Testis (tissue), 3 donors: Measurements from ENCODE around the gene NPAS3. TPM values are rescaled to one million over a fixed set of nuclear protein-coding genes. Genes with fewer than 3 reads are reported as not detected.

Experiments used
- DNase-seq: peaks from one replicate; pipeline ENCODE4 v3.0.0-alpha.2; 2019
- H3K27ac ChIP-seq, 2 donors: fragments of 200-600 bp; sonication (generic); one replicate each; pipeline ENCODE4 v1.5.1; 2019
- H3K27me3 ChIP-seq: fragments of 200-600 bp; sonication (generic); one replicate; pipeline ENCODE4 v1.5.1; 2019
- H3K36me3 ChIP-seq: fragments of 200-600 bp; sonication (generic); one replicate; pipeline ENCODE4 v1.5.1; 2017; ENCODE audit warnings: low read depth; ENCODE audit errors: missing control alignments
- H3K4me1 ChIP-seq: fragments of 200-600 bp; sonication (generic); one replicate; pipeline ENCODE4 v1.5.1; 2019
- H3K4me3 ChIP-seq, 2 donors: fragments of 200-600 bp; sonication (generic); one replicate each; pipeline ENCODE4 v1.5.1; 2017 to 2019
- H3K9me3 ChIP-seq: fragments of 200-600 bp; sonication (generic); one replicate; pipeline ENCODE4 v1.5.1; 2017
- CTCF ChIP-seq, 3 experiments: fragments of 450-650 bp in 2 of 3; fragments of 200-600 bp in 1 of 3; sonication (generic) in 1 of 3; IDR thresholded peaks; one replicate each; pipeline ENCODE4 v1.5.1; 2016 to 2019; ENCODE audit warnings: antibody characterized with exemption in 3 of 3, mild to moderate bottlenecking in 2 of 3, moderate library complexity in 1 of 3
- POLR2A ChIP-seq: fragments of 450-650 bp; IDR thresholded peaks from one replicate; pipeline ENCODE4 v1.6.1; 2017; ENCODE audit warnings: antibody characterized with exemption, mild to moderate bottlenecking, moderate library complexity
- WGBS, 2 donors: methylation state at CpG; one replicate each; pipeline ENCODE4 v1.1.5; 2018; 5-methylcytosine and 5-hydroxymethylcytosine counted together
- intact Hi-C: fragments of 100-400 bp; cut with DNase I; formaldehyde crosslinking; loops from one replicate; pipeline ENCODE4 v1.15.1; 2023; ENCODE audit warnings: low total_unique reads
- polyA plus RNA-seq: library from polyadenylated mRNA; stranded (reverse); fragments of 350-450 nt; fragmentation: Illumina TruSeq; extraction: RNeasy Lipid Tissue Mini Kit (QIAGEN cat#74804); gene quantifications from one replicate; pipeline ENCODE4 v1.2.3, GENCODE V29; 2014; ENCODE audit warnings: low read depth, low replicate concordance; ENCODE audit not compliant: insufficient read depth
- total RNA-seq, 2 donors: library from RNA; depleted of rRNA; stranded (reverse); fragments of >200 nt; gene quantifications; one replicate each; pipeline ENCODE4 v1.2.3, GENCODE V29; 2016

The NPAS3 gene
- total and polyA plus RNA-seq, 3 donors from 2014 or later, result 1.1 to 3.7 (median 1.8) TPM

GRCh38 chr14:33229269-33229929 is 290.7 kb downstream of the NPAS3 start:
- TF ChIP-seq POLR2A (no peak), CTCF (IDR thresholded peaks at IDR 0.05) (no peak)
- Histone ChIP-seq H3K9me3 (no peaks in the 10 kb centered on the region), H3K27ac (no peak overlapping the region), H3K4me3 (no peak overlapping the region), H3K36me3 (no peaks in the 10 kb centered on the region), H3K27me3 (no peaks in the 10 kb centered on the region), H3K4me1 (no peaks in the 10 kb centered on the region)
- no peak for DNase-seq
- intact Hi-C loops, result no loop called here
- 46 to 50% methylated on average over 10 of the region's 10 CpGs for WGBS, 2 donors

GRCh38 chr14:33230021-33230420 is 291.3 kb downstream of the NPAS3 start:
- 48 to 69% methylated on average over 3 of the region's 3 CpGs for WGBS, 2 donors
- intact Hi-C loops, result no loop called here
- DNase-seq, result no peak

GRCh38 chr14:33232031-33232430 is 293.4 kb downstream of the NPAS3 start:
- Histone ChIP-seq H3K9me3 (no peaks in the 10 kb centered on the region), H3K4me1 (no peaks in the 10 kb centered on the region), H3K27me3 (no peaks in the 10 kb centered on the region), H3K36me3 (no peaks in the 10 kb centered on the region), H3K4me3 (no peak overlapping the region), H3K27ac (no peak overlapping the region)
- WGBS, 2 donors, result 95% methylated on average over 3 of the region's 3 CpGs
- DNase-seq, result no peak
- intact Hi-C loops, result no loop called here
- no peak for TF ChIP-seq CTCF (IDR thresholded peaks at IDR 0.05)
- TF ChIP-seq POLR2A, result no peak

More at GRCh38 chr14:33230021-33230420, 291.3 kb downstream of the NPAS3 start:
- Histone ChIP-seq H3K9me3 (no peaks in the 10 kb centered on the region), H3K4me1 (no peaks in the 10 kb centered on the region), H3K4me3 (no peak overlapping the region), H3K27ac (no peak overlapping the region), H3K27me3 (no peaks in the 10 kb centered on the region), H3K36me3 (no peaks in the 10 kb centered on the region)
- TF ChIP-seq CTCF (IDR thresholded peaks at IDR 0.05) (no peak), POLR2A (no peak)

GRCh38 chr14:33237115-33237740 is 298.5 kb downstream of the NPAS3 start:
- WGBS, 2 donors, result 68 to 69% methylated on average over 4 of the region's 4 CpGs
- Histone ChIP-seq H3K27me3 (no peaks in the 10 kb centered on the region), H3K36me3 (no peaks in the 10 kb centered on the region), H3K4me1 (no peaks in the 10 kb centered on the region), H3K9me3 (no peaks in the 10 kb centered on the region), H3K27ac (no peak overlapping the region), H3K4me3 (no peak overlapping the region)
- TF ChIP-seq POLR2A, result no peak
- TF ChIP-seq CTCF (IDR thresholded peaks at IDR 0.05), result no peak
- intact Hi-C loops, result no loop called here
- DNase-seq, result no peak

GRCh38 chr14:33239465-33239864 is 300.8 kb downstream of the NPAS3 start:
- 62 to 81% methylated on average over 1 of the region's 1 CpG for WGBS, 2 donors
- no peak for DNase-seq
- Histone ChIP-seq H3K9me3 (no peaks in the 10 kb centered on the region), H3K27me3 (no peaks in the 10 kb centered on the region), H3K27ac (no peak overlapping the region), H3K4me3 (no peak overlapping the region), H3K36me3 (no peaks in the 10 kb centered on the region), H3K4me1 (no peaks in the 10 kb centered on the region)
- TF ChIP-seq CTCF (IDR thresholded peaks at IDR 0.05) (no peak), POLR2A (no peak)
- intact Hi-C loops, result no loop called here
